H9 (cell line): ENCODE data around the gene SULF2. TPM values are rescaled to one million over a fixed set of nuclear protein-coding genes. Genes with fewer than 3 reads are reported as not detected.

Source experiments
- DNase-seq: peaks from one replicate; pipeline ENCODE4 v3.0.0-alpha.2; 2017
- H2AFZ ChIP-seq: one replicate; pipeline ENCODE4 v1.6.1; 2013; ENCODE audit warnings: mild to moderate bottlenecking, low read length, control low read depth, moderate library complexity
- H2AK5ac ChIP-seq: 2 replicates; pipeline ENCODE4 v1.6.1; 2013; ENCODE audit warnings: low read length, control low read depth, mixed read lengths; ENCODE audit not compliant: insufficient read length
- H2BK120ac ChIP-seq: one replicate; pipeline ENCODE4 v1.6.1; 2013; ENCODE audit warnings: low read depth, mild to moderate bottlenecking, low read length, control low read depth, inconsistent platforms; ENCODE audit not compliant: poor library complexity, severe bottlenecking
- H2BK12ac ChIP-seq: 2 replicates; pipeline ENCODE4 v1.6.1; 2013; ENCODE audit warnings: low read length, control low read depth, mixed read lengths, low read depth; ENCODE audit not compliant: insufficient read length
- H2BK15ac ChIP-seq: 2 replicates; pipeline ENCODE4 v1.6.1; 2013; ENCODE audit warnings: low read depth, low read length, control low read depth
- H2BK20ac ChIP-seq: one replicate; pipeline ENCODE4 v1.6.1; 2013; ENCODE audit warnings: low read depth, mild to moderate bottlenecking, low read length, control low read depth, inconsistent platforms; ENCODE audit not compliant: poor library complexity, severe bottlenecking
- H2BK5ac ChIP-seq: 2 replicates; pipeline ENCODE4 v1.6.1; 2013; ENCODE audit warnings: low read length, control low read depth, mixed read lengths; ENCODE audit not compliant: insufficient read length
- H3K14ac ChIP-seq: 2 replicates; pipeline ENCODE4 v1.6.1; 2013; ENCODE audit warnings: low read length, control low read depth; ENCODE audit not compliant: insufficient read depth
- H3K18ac ChIP-seq: 2 replicates; pipeline ENCODE4 v1.6.1; 2013; ENCODE audit warnings: low read depth, mild to moderate bottlenecking, mixed read lengths, low read length, control low read depth; ENCODE audit not compliant: insufficient read length
- H3K23ac ChIP-seq: 2 replicates; pipeline ENCODE4 v1.6.1; 2013; ENCODE audit warnings: low read length, control low read depth, mixed read lengths, low read depth; ENCODE audit not compliant: insufficient read length
- H3K23me2 ChIP-seq: 2 replicates; pipeline ENCODE4 v1.6.1; 2013; ENCODE audit warnings: low read depth, mild to moderate bottlenecking, mixed read lengths, low read length, control low read depth; ENCODE audit not compliant: insufficient read length, poor library complexity, severe bottlenecking
- H3K27ac ChIP-seq: 2 replicates; pipeline ENCODE4 v1.5.1; 2013; ENCODE audit warnings: low read length, control low read depth, mixed read lengths, low read depth; ENCODE audit not compliant: insufficient read length
- H3K27me3 ChIP-seq: 2 replicates; pipeline ENCODE4 v1.6.1; 2013; ENCODE audit warnings: low read length, control low read depth, inconsistent platforms; ENCODE audit not compliant: insufficient read depth
- H3K4ac ChIP-seq: 2 replicates; pipeline ENCODE4 v1.6.1; 2013; ENCODE audit warnings: low read depth, mild to moderate bottlenecking, control low read depth, inconsistent platforms, low read length, moderate library complexity
- H3K4me1 ChIP-seq: 2 replicates; pipeline ENCODE4 v1.6.1; 2013; ENCODE audit warnings: low read length, control low read depth, inconsistent platforms; ENCODE audit not compliant: insufficient read depth
- H3K4me2 ChIP-seq: 2 replicates; pipeline ENCODE4 v1.6.1; 2013; ENCODE audit warnings: low read length, control low read depth, mixed read lengths; ENCODE audit not compliant: insufficient read length, insufficient read depth
- H3K56ac ChIP-seq: 2 replicates; pipeline ENCODE4 v1.6.1; 2013; ENCODE audit warnings: low read depth, mild to moderate bottlenecking, mixed read lengths, low read length, control low read depth; ENCODE audit not compliant: insufficient read length
- H3K79me1 ChIP-seq: 2 replicates; pipeline ENCODE4 v1.6.1; 2013; ENCODE audit warnings: low read depth, mild to moderate bottlenecking, moderate library complexity, low read length, control low read depth, inconsistent platforms; ENCODE audit not compliant: insufficient read depth, poor library complexity, severe bottlenecking
- H3K79me2 ChIP-seq: 2 replicates; pipeline ENCODE4 v1.6.1; 2013; ENCODE audit warnings: low read length, control low read depth, inconsistent platforms; ENCODE audit not compliant: insufficient read depth
- H3K9ac ChIP-seq: 2 replicates; pipeline ENCODE4 v1.6.1; 2013; ENCODE audit warnings: low read length, control low read depth, mixed read lengths; ENCODE audit not compliant: insufficient read length; ENCODE audit errors: extremely low read depth
- H3K9me3 ChIP-seq: one replicate; pipeline ENCODE4 v1.6.1; 2013; ENCODE audit warnings: low read depth, low read length, inconsistent platforms; ENCODE audit not compliant: control insufficient read depth
- H3T11ph ChIP-seq: one replicate; pipeline ENCODE4 v1.6.1; 2013; ENCODE audit warnings: mild to moderate bottlenecking, low read length, control low read depth, inconsistent platforms
- H4K20me1 ChIP-seq: one replicate; pipeline ENCODE4 v1.6.1; 2013; ENCODE audit not compliant: control insufficient read depth, insufficient read length, insufficient read depth
- H4K5ac ChIP-seq: 2 replicates; pipeline ENCODE4 v1.6.1; 2013; ENCODE audit warnings: low read depth, mild to moderate bottlenecking, mixed read lengths, low read length, control low read depth; ENCODE audit not compliant: insufficient read length
- H4K8ac ChIP-seq: replicated peaks from 2 replicates; pipeline ENCODE4 v1.6.1; 2013; ENCODE audit warnings: low read length, control low read depth, mixed read lengths, low read depth; ENCODE audit not compliant: insufficient read length
- H4K91ac ChIP-seq: 2 replicates; pipeline ENCODE4 v1.6.1; 2013; ENCODE audit warnings: low read depth, mild to moderate bottlenecking, moderate library complexity, mixed read lengths, low read length, control low read depth; ENCODE audit not compliant: insufficient read length
- H3K27ac Mint-ChIP-seq, 3 experiments: 2 replicates in 2 of 3; 3 replicates in 1 of 3; pipeline ENCODE4 v1.8.0; 2020 to 2021; ENCODE audit warnings: mixed read lengths in 3 of 3, mild to moderate bottlenecking in 1 of 3, moderate library complexity in 1 of 3
- H3K27me3 Mint-ChIP-seq: 2 replicates; pipeline ENCODE4 v1.8.0; 2021; ENCODE audit warnings: low read depth, mild to moderate bottlenecking, moderate library complexity, mixed read lengths
- H3K36me3 Mint-ChIP-seq, 3 experiments: 2 replicates in 2 of 3; 3 replicates in 1 of 3; pipeline ENCODE4 v1.8.0; 2020 to 2021; ENCODE audit warnings: low read depth in 3 of 3, mixed read lengths in 3 of 3; ENCODE audit not compliant: insufficient read depth in 1 of 3
- H3K4me1 Mint-ChIP-seq, 2 experiments: 2 replicates each; pipeline ENCODE4 v1.8.0; 2020; ENCODE audit warnings: mixed read lengths in 2 of 2
- H3K4me3 Mint-ChIP-seq, 2 experiments: 2 replicates in 1 of 2; 3 replicates in 1 of 2; pipeline ENCODE4 v1.8.0; 2020 to 2021; ENCODE audit warnings: mild to moderate bottlenecking in 2 of 2, mixed read lengths in 2 of 2, moderate library complexity in 1 of 2
- H3K9me3 Mint-ChIP-seq, 2 experiments: 2 replicates in 1 of 2; 3 replicates in 1 of 2; pipeline ENCODE4 v1.8.0; 2020; ENCODE audit warnings: mild to moderate bottlenecking in 2 of 2, mixed read lengths in 2 of 2, moderate library complexity in 1 of 2
- CTCF ChIP-seq: fragments of 200-600 bp; sonication (generic); conservative IDR thresholded peaks from 3 replicates; pipeline ENCODE4 v1.8.0; 2021; ENCODE audit warnings: antibody characterized with exemption, mild to moderate bottlenecking
- WGBS: extraction: QIAGEN DNeasy Blood & Tissue Kit; methylation state at CpG from one replicate; pipeline ENCODE4 v1.1.7; 2013; ENCODE audit warnings: missing lambda C conversion rate, low lambda C conversion rate, mixed read lengths; ENCODE audit not compliant: insufficient read length; ENCODE audit errors: extremely low coverage; 5-methylcytosine and 5-hydroxymethylcytosine counted together
- total RNA-seq: library from RNA; stranded (reverse); gene quantifications from 2 replicates; pipeline ENCODE4 v1.2.1, GENCODE V29; 2021

SULF2 gene
- total RNA-seq, 1 experiment from 2014 or later: 31.2 TPM

GRCh38 chr20:47777220-47777619, 8.1 kb downstream of the SULF2 start:
- H3K79me1 ChIP-seq: no peaks in the 10 kb centered on the region
- H3K27me3 ChIP-seq: no peaks in the 10 kb centered on the region
- no peaks in the 10 kb centered on the region for H3K9me3 ChIP-seq
- no peak overlapping the region for H3K4ac ChIP-seq
- no peak overlapping the region for H2BK20ac ChIP-seq
- H3T11ph ChIP-seq: no peak overlapping the region
- H2AFZ ChIP-seq: no peak overlapping the region
- no peaks in the 10 kb centered on the region; a peak in 2 of 5 replicates for H3K9me3 Mint-ChIP-seq
- H3K27me3 Mint-ChIP-seq: no peaks in the 10 kb centered on the region
- H2AK5ac ChIP-seq: no peak overlapping the region
- no peak overlapping the region for H2BK12ac ChIP-seq
- peaks cover 0 to 2% (median 0%) of the 10 kb centered on the region in 3 experiments; a peak in 3 of 7 replicates for H3K36me3 Mint-ChIP-seq
- no CpG with 5 or more reads among the region's 4 CpGs for WGBS
- no peak overlapping the region for H4K8ac ChIP-seq
- H3K14ac ChIP-seq: no peak overlapping the region
- no peak overlapping the region for H3K4me3 Mint-ChIP-seq
- no peak overlapping the region for H4K5ac ChIP-seq
- H2BK5ac ChIP-seq: no peak overlapping the region
- no peak overlapping the region for H3K23ac ChIP-seq
- no peak for TF ChIP-seq CTCF
- no peak overlapping the region for H3K27ac ChIP-seq
- no peak overlapping the region for H3K56ac ChIP-seq
- no peaks in the 10 kb centered on the region for H4K20me1 ChIP-seq
- H3K4me1 Mint-ChIP-seq: peaks cover 3 to 7% of the 10 kb centered on the region in 2 experiments; a peak in 3 of 4 replicates
- no peaks in the 10 kb centered on the region for H3K23me2 ChIP-seq
- no peaks in the 10 kb centered on the region for H3K79me2 ChIP-seq
- no peak overlapping the region for H3K4me2 ChIP-seq
- no peaks in the 10 kb centered on the region for H3K4me1 ChIP-seq
- DNase-seq: no peak
- no peak overlapping the region for H2BK15ac ChIP-seq
- H3K9ac ChIP-seq: no peak overlapping the region
- no peak overlapping the region for H3K18ac ChIP-seq
- no peak overlapping the region for H2BK120ac ChIP-seq
- no peak overlapping the region for H4K91ac ChIP-seq
- no peak overlapping the region for H3K27ac Mint-ChIP-seq
